H1 (cell line): ENCODE data around the gene TMSB15C. TPM values are rescaled to one million over a fixed set of nuclear protein-coding genes. Genes with fewer than 3 reads are reported as not detected.

Experiments used
- CTCF ChIA-PET: fragments of 300-600 bp; sonication (Branson Sonifier 250); formaldehyde crosslinking; loops from one replicate; lab custom pipeline; 2021; ENCODE audit not compliant: partially characterized antibody; lab: Charles Lee
- POLR2A ChIA-PET: fragments of 300-600 bp; sonication (Branson Sonifier 250); formaldehyde crosslinking; loops from one replicate; lab custom pipeline; 2021; ENCODE audit warnings: inconsistent platforms; ENCODE audit not compliant: partially characterized antibody; lab: Charles Lee
- DNase-seq, 2 experiments: peaks; one replicate each; pipeline versions ENCODE4 v3.0.0 to v3.0.0-alpha.2; 2010 to 2022; ENCODE audit warnings: low spot score in 2 of 2, low read depth in 1 of 2, mixed read lengths in 1 of 2
- FAIRE-seq: peaks from 2 replicates; lab custom pipeline; 2011; peaks lifted over from hg19 to GRCh38; lab: Jason Lieb, UNC
- H2AFZ ChIP-seq: 2 replicates; pipeline ENCODE4 v1.8.1; 2012; ENCODE audit warnings: low read length, inconsistent platforms
- H2AK5ac ChIP-seq: 2 replicates; pipeline ENCODE4 v1.6.1; 2013; ENCODE audit warnings: low read depth, low read length
- H2BK120ac ChIP-seq: replicated peaks from 2 replicates; pipeline ENCODE3; 2013; ENCODE audit warnings: low read depth, low read length, inconsistent platforms
- H2BK12ac ChIP-seq: 2 replicates; pipeline ENCODE4 v1.6.1; 2013; ENCODE audit warnings: low read depth, low read length
- H2BK15ac ChIP-seq: 2 replicates; pipeline ENCODE4 v1.6.1; 2013; ENCODE audit warnings: low read length
- H2BK20ac ChIP-seq: 2 replicates; pipeline ENCODE4 v1.6.1; 2013; ENCODE audit warnings: low read length
- H2BK5ac ChIP-seq: 2 replicates; pipeline ENCODE4 v1.6.1; 2013; ENCODE audit warnings: low read depth, low read length
- H3K14ac ChIP-seq: 2 replicates; pipeline ENCODE4 v1.6.1; 2013; ENCODE audit warnings: inconsistent platforms; ENCODE audit not compliant: insufficient read length
- H3K18ac ChIP-seq: 2 replicates; pipeline ENCODE4 v1.6.1; 2013; ENCODE audit warnings: low read length; ENCODE audit errors: extremely low read depth
- H3K23ac ChIP-seq: 2 replicates; pipeline ENCODE4 v1.6.1; 2013; ENCODE audit warnings: inconsistent platforms; ENCODE audit not compliant: insufficient read length
- H3K23me2 ChIP-seq: 2 replicates; pipeline ENCODE4 v1.6.1; 2013; ENCODE audit warnings: low read depth, low read length
- H3K27ac ChIP-seq: 2 replicates; pipeline ENCODE4 v1.6.1; 2011; ENCODE audit warnings: low read depth, low read length, inconsistent platforms
- H3K27me3 ChIP-seq, 4 experiments: replicated peaks in 1 of 4; 1 replicate in 1 of 4; 2 replicates in 3 of 4; pipeline versions ENCODE4 v1.6.1 to v1.8.1; 2011 to 2013; ENCODE audit warnings: low read length in 3 of 4, mild to moderate bottlenecking in 3 of 4, inconsistent platforms in 2 of 4, mixed read lengths in 2 of 4, moderate library complexity in 1 of 4; ENCODE audit not compliant: control insufficient read depth in 3 of 4, insufficient read depth in 3 of 4; ENCODE audit errors: extremely low read depth in 1 of 4
- H3K36me3 ChIP-seq, 4 experiments: 2 replicates each; pipeline versions ENCODE4 v1.6.1 to v1.8.1; 2011 to 2013; ENCODE audit warnings: mild to moderate bottlenecking in 4 of 4, low read length in 3 of 4, moderate library complexity in 2 of 4, control low read depth in 1 of 4, inconsistent platforms in 1 of 4; ENCODE audit not compliant: insufficient read depth in 4 of 4, control insufficient read depth in 2 of 4
- H3K4ac ChIP-seq: replicated peaks from 2 replicates; pipeline ENCODE3; 2013; ENCODE audit warnings: low read length, low read depth, mixed read lengths, inconsistent platforms; ENCODE audit not compliant: insufficient read length
- H3K4me1 ChIP-seq, 4 experiments: replicated peaks in 1 of 4; 1 replicate in 1 of 4; 2 replicates in 3 of 4; pipeline versions ENCODE4 v1.6.1 to v1.8.1; 2011 to 2013; ENCODE audit warnings: low read length in 3 of 4, inconsistent platforms in 2 of 4, mixed read lengths in 1 of 4; ENCODE audit not compliant: insufficient read depth in 4 of 4, control insufficient read depth in 3 of 4
- H3K4me2 ChIP-seq, 2 experiments: 2 replicates each; pipeline versions ENCODE4 v1.6.1 to v1.8.1; 2011 to 2013; ENCODE audit warnings: low read depth in 2 of 2, low read length in 2 of 2, control low read depth in 1 of 2, inconsistent platforms in 1 of 2, mild to moderate bottlenecking in 1 of 2; ENCODE audit not compliant: insufficient read depth in 1 of 2
- H3K4me3 ChIP-seq, 4 experiments: fragments of 200-600, 300-600 bp in 1 of 4; sonication (generic), shearing (Covaris generic), sonication (Bioruptor Twin) in 1 of 4; 2 replicates each; pipeline versions ENCODE4 v1.5.1 to v1.8.1; 2011 to 2016; ENCODE audit warnings: low read length in 4 of 4, low read depth in 3 of 4, control low read depth in 2 of 4, inconsistent platforms in 2 of 4, mild to moderate bottlenecking in 2 of 4, mixed read lengths in 1 of 4, moderate library complexity in 1 of 4; ENCODE audit not compliant: insufficient read depth in 2 of 4; ENCODE audit errors: extremely low read depth in 1 of 4
- H3K56ac ChIP-seq: replicated peaks from 2 replicates; pipeline ENCODE3; 2013; ENCODE audit warnings: low read depth, mild to moderate bottlenecking, mixed read lengths, low read length, inconsistent platforms; ENCODE audit not compliant: insufficient read length
- H3K79me1 ChIP-seq: 2 replicates; pipeline ENCODE4 v1.6.1; 2013; ENCODE audit warnings: low read depth, low read length, control low read depth
- H3K79me2 ChIP-seq, 2 experiments: 2 replicates each; pipeline versions ENCODE4 v1.6.1 to v1.8.1; 2012 to 2013; ENCODE audit warnings: low read length in 2 of 2, mild to moderate bottlenecking in 2 of 2, inconsistent platforms in 1 of 2; ENCODE audit not compliant: insufficient read depth in 2 of 2, control insufficient read depth in 1 of 2
- H3K9ac ChIP-seq, 4 experiments: replicated peaks in 1 of 4; 1 replicate in 1 of 4; 2 replicates in 3 of 4; pipeline versions ENCODE4 v1.6.1 to v1.8.1; 2011 to 2013; ENCODE audit warnings: low read depth in 3 of 4, low read length in 3 of 4, control low read depth in 2 of 4, mild to moderate bottlenecking in 2 of 4, moderate library complexity in 2 of 4, inconsistent platforms in 1 of 4; ENCODE audit errors: extremely low read depth in 1 of 4
- H3K9me3 ChIP-seq, 2 experiments: 2 replicates each; pipeline versions ENCODE4 v1.6.1 to v1.8.1; 2012 to 2013; ENCODE audit warnings: mild to moderate bottlenecking in 2 of 2, moderate library complexity in 2 of 2, control low read depth in 1 of 2, inconsistent platforms in 1 of 2, low read depth in 1 of 2, low read length in 1 of 2, mixed read lengths in 1 of 2; ENCODE audit not compliant: insufficient read depth in 2 of 2
- H4K20me1 ChIP-seq, 2 experiments: replicated peaks in 1 of 2; 2 replicates each; pipeline versions ENCODE3 to v1.8.1; 2011 to 2013; ENCODE audit warnings: inconsistent platforms in 2 of 2, low read length in 2 of 2, mild to moderate bottlenecking in 1 of 2; ENCODE audit not compliant: insufficient read depth in 2 of 2, control insufficient read depth in 1 of 2
- H4K5ac ChIP-seq: 2 replicates; pipeline ENCODE4 v1.6.1; 2013; ENCODE audit warnings: low read length, low read depth, mixed read lengths, inconsistent platforms; ENCODE audit not compliant: insufficient read length
- H4K8ac ChIP-seq: 2 replicates; pipeline ENCODE4 v1.8.0; 2013; ENCODE audit warnings: mild to moderate bottlenecking, moderate library complexity, low read length, inconsistent platforms; ENCODE audit not compliant: insufficient read depth; ENCODE audit errors: extremely low read depth
- H4K91ac ChIP-seq: replicated peaks from 2 replicates; pipeline ENCODE3; 2013; ENCODE audit warnings: low read length, mixed read lengths, inconsistent platforms; ENCODE audit not compliant: insufficient read length
- SIX5 ChIP-seq: IDR thresholded peaks from 2 replicates; pipeline ENCODE4 v1.6.1; 2011; ENCODE audit warnings: mild to moderate bottlenecking, low read depth, low read length
- SP4 ChIP-seq: IDR thresholded peaks from 2 replicates; pipeline ENCODE4 v1.6.1; 2012; ENCODE audit warnings: low read length, inconsistent platforms
- ZNF274 ChIP-seq: IDR thresholded peaks from 2 replicates; pipeline ENCODE4 v1.7.0; 2012; ENCODE audit warnings: low read length, borderline replicate concordance; ENCODE audit errors: extremely low read depth
- polyA plus RNA-seq, 7 experiments: library from polyadenylated mRNA; depleted of rRNA in 3 of 7; stranded (reverse) in 5 of 7; unstranded in 2 of 7; fragments of >200 nt in 5 of 7; fragments of 200-250 nt in 2 of 7; gene quantifications; 1 replicate in 5 of 7; 2 replicates in 1 of 7; 4 replicates in 1 of 7; pipeline versions ENCODE4 v1.2.1 to v1.2.3, GENCODE V29; 2011 to 2013; ENCODE audit warnings: missing spikeins in 2 of 7, mixed read lengths in 2 of 7
- total RNA-seq: library from RNA; stranded (reverse); fragmentation: NEBNext Ultra II Directional; extraction: Animal tissue kit (Norgen Biotek cat#: 25700); gene quantifications from 2 replicates; pipeline ENCODE4 v1.2.1, GENCODE V29; 2021
- TF ChIP-seq, protein P1 (sequence below): IDR thresholded peaks from 2 replicates; pipeline ENCODE4 v1.6.1; 2012; ENCODE audit warnings: low read length, inconsistent platforms

TMSB15C gene
- total and polyA plus RNA-seq, 2 of the 8 experiments (the other 6 are each of a cell fraction or from before 2014, with no cell fraction given), result 1.5 to 2.6 TPM

DNA sequence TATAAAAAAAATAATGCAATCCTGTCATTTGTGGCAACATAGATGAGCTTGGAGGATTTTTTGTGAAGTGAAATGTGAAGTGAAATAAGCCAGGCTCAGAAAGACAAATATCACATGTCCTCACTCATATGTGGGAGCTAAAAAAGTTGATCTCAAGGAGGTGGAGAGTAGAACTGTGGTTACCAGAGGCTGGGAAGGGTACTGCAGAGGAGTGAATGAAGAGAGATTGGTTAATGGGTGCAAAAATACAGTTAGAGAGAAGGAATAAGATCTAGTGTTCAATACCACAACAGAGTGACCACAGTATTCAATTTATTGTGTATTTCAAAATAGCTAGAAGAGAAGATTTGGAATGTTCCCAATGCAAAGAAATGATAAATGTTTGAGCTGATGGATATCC is 22.9 kb upstream of the TMSB15C start:
- no peak for FAIRE-seq
- no peak overlapping the region for H3K27ac ChIP-seq
- no peak overlapping the region for H3K23ac ChIP-seq
- no peaks in the 10 kb centered on the region for H3K9me3 ChIP-seq
- H3K23me2 ChIP-seq, result no peaks in the 10 kb centered on the region
- POLR2A ChIA-PET, result no interaction called here
- no peak for DNase-seq
- H2BK20ac ChIP-seq, result no peak overlapping the region
- no peaks in the 10 kb centered on the region for H3K79me1 ChIP-seq
- H3K14ac ChIP-seq, result no peak overlapping the region
- H3K4ac ChIP-seq, result no peak overlapping the region
- H3K9ac ChIP-seq, result no peak overlapping the region
- no peak overlapping the region for H2AFZ ChIP-seq
- H2BK15ac ChIP-seq, result no peak overlapping the region
- no peak overlapping the region for H3K4me2 ChIP-seq
- no peaks in the 10 kb centered on the region for H3K4me1 ChIP-seq
- H3K36me3 ChIP-seq, result no peaks in the 10 kb centered on the region
- H4K8ac ChIP-seq, result no peak overlapping the region
- H2BK5ac ChIP-seq, result no peak overlapping the region
- H2AK5ac ChIP-seq, result no peak overlapping the region
- no peaks in the 10 kb centered on the region for H3K27me3 ChIP-seq
- no peaks in the 10 kb centered on the region for H3K79me2 ChIP-seq
- no peak overlapping the region for H4K5ac ChIP-seq
- H4K91ac ChIP-seq, result no peak overlapping the region
- CTCF ChIA-PET, result interaction anchor here (0.7 to 1.6 kb wide), 7 partner anchors 9 to 254 kb away, joined by 3 to 12 read pairs (median 3); partner anchors contain the start of gene ZCCHC18
- no peak overlapping the region for H3K18ac ChIP-seq
- no peak overlapping the region for H2BK120ac ChIP-seq
- H2BK12ac ChIP-seq, result no peak overlapping the region
- no peak overlapping the region for H3K56ac ChIP-seq
- no peak overlapping the region for H3K4me3 ChIP-seq
- H4K20me1 ChIP-seq, result no peaks in the 10 kb centered on the region
- TF ChIP-seq SP4 (no peak), SIX5 (no peak), ZNF274 (no peak)
- TF ChIP-seq, protein P1, sequence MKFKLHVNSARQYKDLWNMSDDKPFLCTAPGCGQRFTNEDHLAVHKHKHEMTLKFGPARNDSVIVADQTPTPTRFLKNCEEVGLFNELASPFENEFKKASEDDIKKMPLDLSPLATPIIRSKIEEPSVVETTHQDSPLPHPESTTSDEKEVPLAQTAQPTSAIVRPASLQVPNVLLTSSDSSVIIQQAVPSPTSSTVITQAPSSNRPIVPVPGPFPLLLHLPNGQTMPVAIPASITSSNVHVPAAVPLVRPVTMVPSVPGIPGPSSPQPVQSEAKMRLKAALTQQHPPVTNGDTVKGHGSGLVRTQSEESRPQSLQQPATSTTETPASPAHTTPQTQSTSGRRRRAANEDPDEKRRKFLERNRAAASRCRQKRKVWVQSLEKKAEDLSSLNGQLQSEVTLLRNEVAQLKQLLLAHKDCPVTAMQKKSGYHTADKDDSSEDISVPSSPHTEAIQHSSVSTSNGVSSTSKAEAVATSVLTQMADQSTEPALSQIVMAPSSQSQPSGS, result no peak
